Measurements from ENCODE around the gene VAMP8.
"Not testable (repeated sequence)": the region's sequence is repeated elsewhere in the genome, so short reads cannot be mapped to it uniquely, and the experiment has no call there.

VAMP8 gene

DNA sequence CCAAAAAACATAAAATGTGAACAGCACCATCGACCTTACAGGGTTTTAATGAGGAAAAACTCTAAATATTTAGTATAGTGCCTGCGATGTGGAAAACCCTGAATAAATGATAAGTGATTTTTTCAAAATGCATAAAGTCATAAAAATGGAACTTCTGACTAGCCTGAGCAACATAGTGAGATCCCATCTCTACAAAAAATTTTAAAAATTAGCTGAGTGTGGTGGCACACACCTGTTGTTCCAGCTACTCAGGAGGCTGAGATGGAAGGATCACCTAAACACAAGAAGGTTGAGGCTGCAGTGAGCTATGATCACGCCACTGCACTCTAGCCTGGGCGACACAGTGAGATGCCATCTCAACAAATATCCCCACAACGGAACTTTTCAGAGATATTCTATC is 20.3 kb upstream of the VAMP8 start:
- no peaks in the 10 kb centered on the region for H3K9me3 Mint-ChIP-seq
- no peak overlapping the region for H3K27ac Mint-ChIP-seq
- ATAC-seq (no peak), DNase-seq (no peak)
- H3K27me3 Mint-ChIP-seq: no peaks in the 10 kb centered on the region
- H3K4me1 Mint-ChIP-seq: peaks cover 42% of the 10 kb centered on the region
- no peak overlapping the region for H3K4me3 Mint-ChIP-seq

DNA sequence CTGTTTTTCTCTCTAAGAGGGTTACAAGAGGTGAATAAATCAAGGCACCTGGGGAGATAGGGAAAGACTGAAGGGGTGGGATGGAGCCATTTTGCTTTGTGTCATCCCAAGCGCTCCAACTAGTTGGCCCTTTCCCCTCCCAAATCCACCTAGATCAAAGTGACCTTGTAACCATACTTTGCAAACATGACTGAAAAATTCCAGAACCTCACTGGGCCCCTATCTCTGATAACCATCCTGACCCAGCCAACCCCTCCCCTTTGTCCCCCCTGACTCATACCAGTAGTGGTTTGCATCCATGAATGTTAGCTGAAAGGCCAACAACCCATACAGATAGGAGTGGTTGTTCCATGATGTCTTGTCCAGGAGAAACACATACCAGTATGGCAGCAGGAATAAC is 19.2 kb upstream of the VAMP8 start:
- Mint-ChIP-seq H3K27ac (no peak overlapping the region), H3K27me3 (no peaks in the 10 kb centered on the region), H3K4me1 (peaks cover 47% of the 10 kb centered on the region), H3K9me3 (no peaks in the 10 kb centered on the region), H3K4me3 (no peak overlapping the region)
- no peak for DNase-seq
- no peak for ATAC-seq

DNA sequence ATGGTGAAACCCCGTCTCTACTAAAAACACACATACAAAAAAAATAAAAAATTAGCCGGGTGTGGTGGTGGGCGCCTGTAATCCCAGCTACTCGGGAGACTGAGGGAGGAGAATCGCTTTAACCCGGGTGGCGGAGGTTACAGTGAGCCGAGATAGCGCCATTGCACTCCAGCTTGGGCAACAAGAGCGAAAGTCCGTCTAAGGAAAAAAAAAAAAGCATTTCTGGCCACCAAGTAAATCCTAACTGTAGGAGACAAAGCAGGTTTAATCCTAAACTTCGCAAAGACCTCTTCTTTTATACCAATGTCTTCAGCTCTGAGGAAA is 17.0 kb upstream of the VAMP8 start:
- H3K4me3 Mint-ChIP-seq: peak overlapping the region; percentile 90 to 99
- peak overlapping the region; percentile 54 to 95 for H3K27ac Mint-ChIP-seq
- H3K9me3 Mint-ChIP-seq, ATAC-seq, DNase-seq, H3K27me3 Mint-ChIP-seq: not testable (repeated sequence)
- peaks cover 55% of the 10 kb centered on the region for H3K4me1 Mint-ChIP-seq

DNA sequence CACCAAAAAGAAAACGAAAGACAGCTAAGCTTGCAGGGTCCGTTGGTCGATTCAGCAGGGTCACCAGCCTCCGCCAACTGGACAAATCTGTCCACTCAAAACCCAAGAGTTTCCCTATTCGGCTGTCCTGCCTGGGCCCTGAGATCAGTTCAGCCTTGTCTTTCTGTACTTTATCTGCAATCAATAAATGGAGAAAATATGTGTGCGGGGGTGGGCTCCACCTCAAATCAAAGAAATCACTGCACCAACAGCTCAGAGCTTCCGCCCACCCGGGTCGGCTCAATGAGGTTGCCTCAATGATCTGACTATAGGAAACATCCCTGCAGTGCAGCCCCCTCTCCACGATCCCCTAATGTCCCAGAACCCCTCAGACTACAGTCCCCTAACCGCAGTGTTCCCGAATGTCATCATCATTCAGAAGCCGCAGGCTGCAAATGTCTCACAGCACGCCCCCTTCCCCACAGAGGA is 16.5 kb upstream of the VAMP8 start:
- DNase-seq (no peak), ATAC-seq (peak; percentile 39)
- peak overlapping the region; percentile 95 to 97 for H3K27ac Mint-ChIP-seq
- H3K4me1 Mint-ChIP-seq: peaks cover 55% of the 10 kb centered on the region
- H3K4me3 Mint-ChIP-seq: peak overlapping the region; percentile 90 to 99
- no peaks in the 10 kb centered on the region for H3K9me3 Mint-ChIP-seq
- no peaks in the 10 kb centered on the region for H3K27me3 Mint-ChIP-seq

DNA sequence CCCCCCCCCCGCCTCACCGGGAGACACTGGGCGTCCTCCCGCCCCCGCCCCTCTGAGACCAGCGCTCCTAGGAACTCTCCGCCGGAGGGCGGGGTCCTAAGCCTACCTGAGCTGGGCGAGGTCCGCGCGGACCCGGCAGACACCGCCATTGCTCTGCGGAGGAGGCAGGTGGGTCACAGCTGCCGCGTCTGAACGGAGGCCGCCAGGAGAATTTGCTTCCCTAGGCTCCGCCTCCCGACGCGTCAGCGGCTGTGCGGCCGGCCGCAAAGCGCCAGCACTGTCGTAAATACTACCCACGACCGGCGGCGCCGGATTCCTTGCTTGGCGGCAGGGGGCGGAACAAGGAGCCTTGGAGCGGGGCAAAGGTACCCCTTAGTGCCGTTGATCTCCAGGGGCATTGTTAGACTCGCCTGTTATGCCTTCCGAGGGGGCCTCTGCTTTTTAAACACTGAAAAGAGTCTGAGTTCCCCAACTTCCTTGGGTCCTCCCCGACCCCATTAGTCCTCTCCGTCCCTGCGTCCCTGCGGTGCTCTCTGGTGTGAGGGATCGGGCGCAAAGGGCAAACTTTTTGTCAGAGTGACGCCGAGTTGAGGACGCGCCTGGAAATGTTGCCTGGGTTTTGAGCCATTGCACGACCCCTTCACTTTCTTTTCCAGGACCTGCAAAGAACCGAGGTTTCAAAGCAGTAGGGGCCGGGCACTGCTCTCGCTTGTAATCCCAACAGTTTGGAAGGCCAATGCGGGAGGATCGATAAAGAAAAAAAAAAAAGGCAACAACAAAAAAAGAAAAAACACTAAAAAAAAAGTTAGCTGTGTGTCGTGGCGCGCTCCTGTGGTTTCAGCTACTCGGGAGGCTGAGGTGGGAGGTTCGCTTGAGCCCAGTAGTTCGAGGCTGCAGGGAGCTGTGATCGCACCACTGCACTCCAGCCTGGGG is 15.8 kb upstream of the VAMP8 start, which contains the start of gene GGCX:
TSS of gene GGCX (minus strand) at position 214 of the 933 bp plus-strand sequence. CDS start at position 149, 65 bp downstream.
- H3K27me3 Mint-ChIP-seq: no peaks in the 10 kb centered on the region
- peak within 1 kb of the TSS; percentile 95 to 97 for H3K27ac Mint-ChIP-seq
- DNase-seq (peak; percentile 88 to 93), ATAC-seq (peak; percentile 97)
- peaks cover 55% of the 10 kb centered on the region for H3K4me1 Mint-ChIP-seq
- no peaks in the 10 kb centered on the region for H3K9me3 Mint-ChIP-seq
- H3K4me3 Mint-ChIP-seq: peak within 1 kb of the TSS; percentile 90 to 99

DNA sequence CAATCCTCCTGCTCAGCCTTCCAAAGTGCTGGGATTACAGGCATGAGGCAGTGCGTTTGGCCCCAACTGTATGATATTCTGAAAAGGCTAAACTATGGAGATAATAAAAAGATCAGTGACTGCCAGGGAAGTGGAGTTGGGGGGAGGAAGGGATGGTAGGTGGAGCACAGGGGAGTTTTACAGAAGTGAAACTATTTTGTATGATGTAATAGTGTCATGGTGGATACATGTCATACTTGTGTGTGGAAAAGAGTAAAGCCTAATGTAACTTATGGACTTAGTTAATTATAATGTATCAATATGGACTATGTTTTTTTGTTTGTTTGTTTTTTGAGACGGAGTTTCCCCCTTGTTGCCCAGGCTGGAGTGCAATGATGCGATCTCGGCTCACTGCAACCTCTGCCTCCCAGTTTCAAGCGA is 13.2 kb upstream of the VAMP8 start:
- H3K9me3 Mint-ChIP-seq: no peaks in the 10 kb centered on the region
- no peak overlapping the region for H3K4me3 Mint-ChIP-seq
- H3K27me3 Mint-ChIP-seq: no peaks in the 10 kb centered on the region
- H3K4me1 Mint-ChIP-seq: peaks cover 39% of the 10 kb centered on the region
- peak overlapping the region; percentile 59 to 63 for H3K27ac Mint-ChIP-seq
- DNase-seq: no peak
- ATAC-seq: no peak

DNA sequence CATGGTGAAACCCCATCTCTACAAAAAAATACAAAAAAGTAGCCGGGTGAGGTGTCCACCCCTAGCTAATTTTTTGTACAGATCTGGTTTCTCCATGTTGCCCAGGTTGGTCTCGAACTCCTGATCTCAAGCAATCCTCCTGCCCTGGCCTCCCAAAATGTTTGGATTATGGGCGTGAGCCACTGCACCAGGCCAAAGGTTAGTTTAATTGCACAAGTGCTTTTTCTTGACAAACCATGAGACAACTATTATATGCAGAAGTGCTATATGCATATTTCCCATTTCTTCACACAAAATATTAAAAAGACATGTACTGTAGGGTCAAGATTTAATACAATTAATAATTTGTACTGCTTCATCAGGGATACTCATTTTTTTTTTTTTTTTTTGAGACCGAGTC is 11.1 kb upstream of the VAMP8 start:
- H3K27me3 Mint-ChIP-seq: no peaks in the 10 kb centered on the region
- H3K9me3 Mint-ChIP-seq: no peaks in the 10 kb centered on the region
- H3K4me1 Mint-ChIP-seq: peaks cover 20% of the 10 kb centered on the region
- no peak for DNase-seq
- no peak for ATAC-seq
- H3K27ac Mint-ChIP-seq: no peak overlapping the region
- H3K4me3 Mint-ChIP-seq: no peak overlapping the region

DNA sequence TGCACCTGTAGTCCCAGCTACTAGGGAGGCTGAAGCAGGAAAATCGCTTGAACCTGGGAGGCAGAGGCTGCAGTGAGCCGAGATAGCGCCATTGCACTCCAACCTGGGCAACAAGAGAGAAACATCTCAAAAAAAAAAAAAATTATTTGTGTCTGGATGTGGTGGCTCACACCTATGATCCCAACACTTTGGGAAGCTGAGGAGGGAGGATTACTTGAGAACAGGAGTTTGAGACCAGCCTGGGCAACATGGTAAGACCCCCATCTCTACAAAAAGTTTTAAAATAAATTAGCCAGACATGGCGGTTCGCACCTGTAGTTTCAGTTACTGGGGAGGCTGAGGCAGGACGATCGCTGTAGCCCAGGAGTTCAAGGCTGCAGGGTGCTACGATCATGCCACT is 1.6 kb upstream of the VAMP8 start:
- no peak for ATAC-seq
- H3K4me3 Mint-ChIP-seq: no peak overlapping the region

DNA sequence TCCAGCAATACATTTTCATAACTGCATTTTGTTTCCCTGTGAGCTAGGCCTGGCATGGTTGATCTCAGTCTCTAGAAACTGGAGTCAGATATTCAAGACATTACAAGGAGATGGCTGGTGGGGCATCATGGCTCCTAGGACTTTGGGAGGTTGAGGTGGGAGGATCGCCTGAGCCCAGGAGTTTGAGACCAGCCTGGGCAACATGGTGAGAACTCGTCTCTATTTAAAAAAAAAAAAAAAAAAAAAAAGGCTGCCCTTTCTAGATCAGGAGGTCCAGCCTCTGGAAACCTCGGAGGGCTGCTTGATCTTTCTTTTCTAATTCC is 362 bp upstream of the VAMP8 start:
- H3K9me3 Mint-ChIP-seq: no peaks in the 10 kb centered on the region
- no peak for ATAC-seq
- H3K4me1 Mint-ChIP-seq: peaks cover 37% of the 10 kb centered on the region
- no peaks in the 10 kb centered on the region for H3K27me3 Mint-ChIP-seq
- peak overlapping the region; percentile 85 to 98 for H3K4me3 Mint-ChIP-seq
- DNase-seq: no peak
- peak overlapping the region in 1 of 2 donors; percentile 98 for H3K27ac Mint-ChIP-seq

More for the DNA sequence above, 1.6 kb upstream of the VAMP8 start:
- DNase-seq: no peak
- Mint-ChIP-seq H3K27ac (no peak overlapping the region), H3K27me3 (no peaks in the 10 kb centered on the region), H3K4me1 (peaks cover 32% of the 10 kb centered on the region), H3K9me3 (no peaks in the 10 kb centered on the region)

DNA sequence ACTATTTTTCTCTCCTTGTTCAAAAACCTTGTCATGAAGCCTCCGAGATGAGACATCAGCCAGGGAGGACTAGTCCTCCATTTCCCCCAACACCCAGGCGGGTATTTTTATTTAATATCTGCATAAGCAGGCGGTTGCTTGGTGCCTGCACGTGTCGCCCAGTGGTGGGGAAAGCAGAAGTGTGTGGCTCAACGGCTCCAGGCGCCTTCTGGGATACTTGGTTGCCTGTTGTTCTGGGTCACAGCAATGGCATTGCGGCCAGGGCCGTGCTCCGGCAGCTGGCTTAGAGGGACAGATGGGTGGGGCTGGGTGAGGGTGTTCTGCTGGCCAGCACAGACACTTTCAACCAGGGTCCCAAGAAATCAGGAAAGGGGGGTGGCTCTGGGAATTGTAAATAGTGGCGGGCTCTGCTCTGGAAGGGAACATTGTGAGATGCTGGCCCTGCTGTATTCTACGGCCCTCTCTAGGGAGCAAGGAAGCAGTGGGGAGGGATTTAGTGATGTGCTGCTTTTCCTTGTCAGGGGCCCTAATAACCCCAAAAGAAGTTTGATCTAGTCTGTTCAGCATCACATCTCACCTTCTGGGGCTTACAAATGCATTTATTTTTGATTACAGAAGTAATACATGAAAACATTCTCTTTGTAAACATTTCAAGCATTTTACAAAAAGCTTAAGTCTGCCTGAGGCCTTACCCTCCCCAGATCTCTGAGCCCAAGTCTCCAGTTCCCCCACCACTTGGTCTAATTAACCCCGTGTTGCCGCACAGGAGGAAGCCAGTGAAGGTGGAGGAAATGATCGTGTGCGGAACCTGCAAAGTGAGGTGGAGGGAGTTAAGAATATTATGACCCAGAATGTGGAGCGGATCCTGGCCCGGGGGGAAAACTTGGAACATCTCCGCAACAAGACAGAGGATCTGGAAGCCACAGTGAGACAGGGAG is 1.1 kb downstream of the VAMP8 start:
- ATAC-seq (peak; percentile 65), DNase-seq (peak in 1 of 2 donors; percentile 27)
- H3K27me3 Mint-ChIP-seq: no peaks in the 10 kb centered on the region
- H3K4me1 Mint-ChIP-seq: peaks cover 49% of the 10 kb centered on the region
- H3K27ac Mint-ChIP-seq: peak overlapping the region; percentile 97 to 98
- H3K4me3 Mint-ChIP-seq: peak overlapping the region; percentile 85 to 98
- H3K9me3 Mint-ChIP-seq: no peaks in the 10 kb centered on the region

DNA sequence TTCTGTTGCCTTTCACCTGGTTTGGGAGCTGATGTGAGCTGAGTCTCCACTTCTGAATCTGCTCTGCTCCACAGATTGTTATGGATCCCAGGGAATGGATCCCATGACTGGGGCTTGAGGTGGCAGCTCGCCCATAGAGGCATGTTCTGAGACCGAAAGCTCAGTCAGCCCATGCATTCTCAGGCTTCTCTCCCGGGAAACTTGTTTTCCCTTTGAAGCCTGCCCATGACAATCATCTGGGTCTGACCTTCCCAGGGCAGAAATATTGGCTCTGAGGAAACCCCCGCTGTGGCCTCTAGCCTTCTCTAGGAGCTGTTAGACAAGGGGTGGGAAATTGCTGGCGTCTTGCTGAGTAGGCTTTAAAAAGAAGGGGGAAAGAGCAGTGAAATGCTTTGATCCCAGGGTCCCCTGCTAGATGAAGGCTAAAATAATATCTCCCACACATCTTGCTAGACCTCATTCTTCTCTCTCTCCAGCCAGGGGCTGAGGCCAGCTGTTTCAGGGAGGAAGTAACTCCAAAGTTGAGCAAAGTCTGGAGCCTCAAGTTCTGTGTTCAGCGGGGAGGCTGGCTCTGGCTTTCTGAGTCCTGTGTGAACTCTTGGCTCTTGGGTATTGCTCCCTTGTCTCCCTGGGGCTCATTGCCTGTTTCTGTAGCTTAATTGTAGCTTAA is 2.0 kb downstream of the VAMP8 start:
- Mint-ChIP-seq H3K27me3 (no peaks in the 10 kb centered on the region), H3K9me3 (no peaks in the 10 kb centered on the region), H3K4me3 (peak overlapping the region; percentile 85 to 98), H3K4me1 (peaks cover 54% of the 10 kb centered on the region), H3K27ac (peak overlapping the region; percentile 52 to 77)
- DNase-seq (no peak), ATAC-seq (no peak)

DNA sequence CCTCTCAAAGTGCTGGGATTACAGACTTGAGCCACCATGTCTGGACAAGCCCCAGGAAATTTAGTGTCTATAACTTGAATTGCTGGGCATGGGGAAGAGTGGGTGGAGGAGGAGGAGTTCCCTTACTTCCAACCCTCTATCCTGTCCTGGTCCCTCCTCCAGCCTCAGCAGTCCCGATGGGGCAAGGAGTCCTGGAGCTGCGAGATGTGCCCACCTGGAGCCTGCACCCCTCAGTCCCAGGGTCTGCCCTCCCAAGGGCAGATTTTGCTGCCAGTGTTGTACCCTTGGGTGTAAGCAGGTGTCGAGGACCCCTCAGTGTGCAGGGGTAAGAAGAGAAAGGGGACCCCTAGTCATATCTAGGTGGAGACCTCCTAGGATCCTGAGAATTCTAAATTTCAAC is 2.8 kb downstream of the VAMP8 start:
- Mint-ChIP-seq H3K9me3 (no peaks in the 10 kb centered on the region), H3K4me1 (peaks cover 61% of the 10 kb centered on the region), H3K4me3 (peak overlapping the region; percentile 65 to 98), H3K27ac (peak overlapping the region in 1 of 2 donors; percentile 76), H3K27me3 (no peaks in the 10 kb centered on the region)
- ATAC-seq (no peak), DNase-seq (no peak)

DNA sequence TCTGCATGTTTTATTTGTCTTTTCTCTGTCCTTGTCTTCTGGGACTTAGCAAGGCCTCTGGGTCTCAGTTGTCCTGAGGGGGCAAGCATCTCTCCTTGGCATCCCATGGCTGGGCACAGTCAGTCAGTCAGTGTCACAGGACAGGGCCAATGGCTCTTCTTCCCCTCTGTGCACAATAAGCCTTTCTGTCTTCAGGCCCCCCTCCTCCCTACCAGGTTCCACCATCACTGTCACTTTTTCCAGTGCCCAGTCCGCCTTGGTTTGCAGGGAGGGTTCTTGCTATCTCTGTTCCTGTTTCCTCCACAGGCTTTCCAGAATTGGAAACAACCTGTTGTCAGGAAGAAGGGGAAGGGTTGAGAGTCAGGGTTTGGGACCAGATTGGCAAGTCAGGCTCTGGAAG is 5.1 kb downstream of the VAMP8 start:
- DNase-seq (no peak), ATAC-seq (no peak)
- H3K4me1 Mint-ChIP-seq: peaks cover 68% of the 10 kb centered on the region
- H3K9me3 Mint-ChIP-seq: no peaks in the 10 kb centered on the region
- H3K27ac Mint-ChIP-seq: no peak overlapping the region
- H3K4me3 Mint-ChIP-seq: no peak overlapping the region
- no peaks in the 10 kb centered on the region for H3K27me3 Mint-ChIP-seq

DNA sequence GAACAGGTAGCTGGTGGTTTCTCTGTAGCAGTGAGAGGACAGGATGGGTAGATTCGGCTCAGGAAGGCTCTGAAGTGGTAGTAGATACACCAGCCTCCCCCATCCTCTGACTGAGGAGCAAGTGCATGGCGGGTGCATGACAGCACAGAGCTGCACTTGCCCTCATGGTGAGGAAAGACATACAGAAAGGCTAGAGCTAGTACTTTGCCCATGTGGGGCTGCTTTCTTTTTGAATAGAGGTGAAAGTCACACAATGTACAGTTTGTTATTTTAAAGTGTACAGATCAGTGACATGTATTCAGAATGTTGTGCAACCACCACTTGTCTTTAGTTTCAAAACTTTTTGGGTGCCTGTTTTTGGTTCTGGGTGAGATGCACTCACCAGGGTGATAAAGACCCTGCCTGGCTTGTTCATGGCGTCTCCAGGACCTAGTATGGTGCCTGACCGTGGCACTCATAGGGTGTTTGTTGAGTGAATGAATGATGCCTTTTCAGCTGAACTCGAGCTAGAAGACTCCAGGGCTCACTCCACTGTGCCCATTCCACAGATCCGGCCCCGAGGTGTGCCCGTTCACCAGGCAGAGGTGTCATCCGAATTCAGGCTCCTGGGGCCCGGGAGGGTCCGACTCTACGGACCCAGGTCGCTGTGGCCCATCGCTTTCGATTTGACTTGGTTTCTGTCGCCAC is 6.4 kb downstream of the VAMP8 start:
- peak in 1 of 2 donors; percentile 30 for DNase-seq
- Mint-ChIP-seq H3K27ac (peak overlapping the region; percentile 42 to 66), H3K9me3 (no peaks in the 10 kb centered on the region), H3K27me3 (no peaks in the 10 kb centered on the region), H3K4me3 (peak overlapping the region; percentile 82 to 87), H3K4me1 (peaks cover 73% of the 10 kb centered on the region)
- peak; percentile 62 for ATAC-seq

Data from stimulated activated naive CD8-positive, alpha-beta T cell treated with anti-CD3 and anti-CD28 coated beads, Interleukin-15, amount 100 ng/mL, for 72 hours (primary cell).